HG03064 (cell line): ENCODE data around the gene PLEKHM3.
"Not testable (repeated sequence)": the region's sequence is repeated elsewhere in the genome, so short reads cannot be mapped to it uniquely, and the experiment has no call there.

ENCODE experiments used
- ATAC-seq: cut with Tn5 transposase; IDR thresholded peaks from one replicate; pipeline ENCODE4 v1.9.1; 2021; ENCODE audit warnings: low read depth; ENCODE audit not compliant: unreplicated experiment

Gene PLEKHM3

GRCh38 chr2:207811658-207812057 is 213.7 kb downstream of the PLEKHM3 start:
- ATAC-seq: not testable (repeated sequence)

- no peak for ATAC-seq
Observed at GRCh38 chr2:207810200-207810788, 215.0 kb downstream of the PLEKHM3 start.

DNA sequence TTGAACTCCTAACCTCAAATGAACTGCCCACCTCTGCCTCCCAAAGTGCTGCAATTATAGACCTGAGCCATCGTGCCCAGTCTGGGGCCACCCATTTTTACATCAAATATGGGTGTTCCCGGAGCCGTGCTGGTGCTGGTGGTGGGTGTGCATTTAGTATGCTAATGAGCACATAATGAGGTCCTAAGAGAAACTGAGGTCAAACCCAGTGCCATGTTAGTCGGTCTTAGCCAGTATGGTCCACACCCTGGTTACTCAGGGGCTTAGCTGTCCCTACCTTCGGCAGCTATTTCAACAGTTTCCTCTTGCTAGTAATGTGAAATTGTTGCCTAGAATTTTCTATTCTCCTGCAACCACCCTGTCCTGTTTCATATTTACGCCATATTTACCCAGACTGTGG is 217.2 kb downstream of the PLEKHM3 start:
- ATAC-seq: no peak

- no peak for ATAC-seq
Observed at GRCh38 chr2:207807516-207807915, 217.8 kb downstream of the PLEKHM3 start.

DNA sequence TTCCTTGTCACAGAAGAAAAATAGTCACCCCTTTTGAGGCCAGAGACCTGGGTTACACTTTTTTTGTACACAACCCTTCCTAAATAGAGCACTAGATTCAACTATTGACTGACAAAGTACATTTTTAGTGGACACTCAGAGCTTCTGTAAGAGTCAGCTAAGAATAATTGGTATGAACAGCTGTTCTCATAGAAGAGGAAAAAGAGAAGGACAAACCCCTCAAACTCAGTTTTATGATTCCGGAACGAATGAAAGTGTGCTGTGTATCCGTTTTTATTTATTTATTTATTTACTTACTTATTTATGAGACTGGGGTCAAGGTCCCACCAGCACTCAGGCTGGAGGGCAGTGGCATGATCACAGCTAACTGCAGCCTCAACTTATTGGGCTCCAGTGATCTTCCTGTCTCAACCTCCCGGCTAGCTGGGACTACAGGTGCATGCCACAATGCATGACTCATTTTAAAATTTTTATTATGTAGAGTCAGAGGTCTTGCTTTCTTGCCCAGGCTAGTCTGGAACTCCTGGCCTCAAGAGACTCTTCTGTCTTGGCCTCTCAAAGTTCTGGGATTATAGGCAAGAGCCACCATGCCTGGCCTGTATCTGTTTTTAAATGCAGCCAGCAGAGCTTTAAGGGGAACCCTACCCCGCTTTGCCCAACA is 219.6 kb downstream of the PLEKHM3 start:
- ATAC-seq: no peak

GRCh38 chr2:207802650-207803049 is 222.7 kb downstream of the PLEKHM3 start:
- ATAC-seq: no peak

DNA sequence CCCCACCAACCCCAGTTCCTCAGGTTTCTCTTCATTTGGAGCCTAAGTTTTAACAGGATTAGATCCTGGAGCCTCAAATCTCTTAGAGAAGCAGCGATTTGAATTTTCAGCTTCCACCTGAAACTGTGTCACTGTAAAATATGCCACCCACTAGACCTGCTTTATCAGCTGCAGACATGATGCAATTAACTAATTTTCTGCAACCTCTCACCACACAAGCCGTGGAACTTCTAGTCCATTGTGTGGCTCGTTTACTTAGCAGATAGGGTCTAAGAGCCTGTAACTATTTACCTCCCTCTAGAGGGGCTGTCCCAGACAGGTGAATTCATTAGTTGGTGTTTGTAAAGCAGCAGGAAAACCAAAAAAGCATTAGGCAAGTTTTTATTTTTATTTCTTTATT is 224.1 kb downstream of the PLEKHM3 start:
- ATAC-seq: no peak

DNA sequence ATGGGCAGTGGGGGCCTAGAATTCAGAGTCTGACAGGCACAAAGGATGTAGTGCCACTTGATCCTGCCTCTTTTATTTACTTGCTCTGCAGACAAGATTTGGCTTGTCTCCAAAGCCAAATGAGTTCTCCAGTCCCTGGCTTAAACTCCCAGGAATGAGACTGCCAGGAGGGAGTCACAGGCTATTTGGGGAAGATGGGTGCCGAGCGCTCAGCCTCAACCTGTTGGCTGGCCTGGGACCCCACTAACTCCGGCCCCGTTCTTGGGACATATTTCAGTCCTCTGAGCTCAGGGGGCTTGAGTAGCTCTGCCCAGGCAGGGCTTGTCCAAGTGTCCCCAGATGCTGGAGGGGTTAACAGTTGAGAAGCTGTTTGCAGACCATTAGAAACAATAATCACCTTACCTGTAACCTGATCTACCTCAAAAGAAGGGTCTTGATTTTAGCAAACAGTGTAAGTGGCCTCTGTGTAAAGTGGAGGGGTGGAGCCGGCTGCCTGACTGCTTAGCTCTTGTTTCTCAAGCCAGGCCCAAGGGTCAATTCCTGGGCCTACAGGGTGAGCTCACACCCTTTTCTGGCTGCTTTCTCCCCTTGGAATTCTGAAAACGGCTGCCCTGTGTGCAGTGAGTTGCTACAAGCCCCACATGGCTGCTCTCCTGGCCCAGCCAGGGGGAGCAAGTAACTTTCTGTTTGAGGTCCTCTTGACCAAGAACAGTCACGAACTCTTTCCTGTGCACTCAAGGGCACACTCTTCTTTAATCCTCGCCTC is 228.6 kb downstream of the PLEKHM3 start:
- no peak for ATAC-seq

DNA sequence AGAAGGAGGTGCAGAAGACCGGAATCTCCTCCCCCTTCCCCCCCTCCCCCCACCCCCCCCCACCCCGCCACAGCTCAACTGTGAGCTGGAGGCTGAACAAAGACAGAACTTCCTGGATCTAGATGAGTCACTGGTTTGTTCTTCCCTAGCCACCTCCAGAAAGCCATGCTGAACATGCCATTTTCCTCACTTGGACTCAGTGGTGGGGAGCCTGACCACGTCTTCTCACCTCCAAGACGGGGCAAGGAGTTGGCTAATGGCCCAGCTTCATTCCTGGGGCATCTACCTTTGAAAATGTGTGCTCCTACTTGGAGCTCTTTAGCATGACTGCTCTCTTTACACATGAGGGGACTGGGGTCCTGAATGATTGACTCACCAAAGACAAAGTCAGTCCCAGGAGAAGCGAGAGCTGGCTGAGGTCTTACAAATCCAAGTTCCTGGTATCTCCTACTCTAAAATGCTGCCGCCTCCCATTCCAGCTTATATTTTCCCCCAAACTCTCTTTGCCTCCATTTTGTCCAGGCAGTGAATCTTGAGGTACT is 233.0 kb downstream of the PLEKHM3 start:
- no peak for ATAC-seq

- ATAC-seq: no peak
Observed at GRCh38 chr2:207791579-207792243, 233.6 kb downstream of the PLEKHM3 start.

DNA sequence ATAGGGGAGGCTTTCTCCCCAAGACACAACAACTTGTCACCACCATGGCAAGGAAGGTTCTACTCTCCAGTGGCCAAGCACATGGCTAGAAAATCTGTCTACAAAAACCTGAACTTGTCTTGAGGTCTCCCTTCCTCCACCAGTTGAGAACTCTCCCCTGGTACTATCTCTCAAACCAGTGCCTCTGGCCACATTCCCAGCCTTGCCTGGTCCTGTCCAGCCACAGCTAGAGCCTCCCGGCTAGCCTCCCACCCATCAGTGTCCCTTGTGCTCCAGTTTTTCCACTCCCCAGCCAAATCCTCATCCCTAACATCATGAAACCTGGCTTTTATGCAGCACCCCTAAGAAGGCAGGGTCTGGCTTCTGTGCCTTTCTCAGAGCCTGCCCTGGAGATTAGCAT is 234.4 kb downstream of the PLEKHM3 start:
- no peak for ATAC-seq

- no peak for ATAC-seq
Observed at GRCh38 chr2:207787800-207788199, 237.5 kb downstream of the PLEKHM3 start.

GRCh38 chr2:207787017-207787416 is 238.3 kb downstream of the PLEKHM3 start:
- ATAC-seq: no peak

DNA sequence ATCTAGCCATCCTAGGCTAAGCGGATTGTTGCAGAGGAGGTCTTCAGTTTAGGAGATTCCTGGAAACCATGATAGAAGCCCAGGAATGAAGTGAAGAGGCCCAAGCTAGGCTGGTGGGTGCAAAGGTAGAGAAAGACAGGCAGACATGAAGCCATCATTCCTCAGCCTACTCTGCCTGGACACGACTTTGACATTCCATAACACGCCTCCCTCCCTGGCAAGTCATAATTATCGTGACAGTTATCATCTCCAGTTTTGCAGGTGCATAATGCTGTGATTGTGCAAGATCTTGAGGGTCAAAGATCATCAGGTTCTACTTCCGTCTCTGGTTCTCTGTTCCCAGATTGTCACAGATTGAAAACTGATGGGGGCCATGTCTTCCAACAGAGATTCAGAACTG is 240.4 kb downstream of the PLEKHM3 start:
- ATAC-seq: no peak

- no peak for ATAC-seq
Observed at GRCh38 chr2:207783514-207783913, 241.8 kb downstream of the PLEKHM3 start.

DNA sequence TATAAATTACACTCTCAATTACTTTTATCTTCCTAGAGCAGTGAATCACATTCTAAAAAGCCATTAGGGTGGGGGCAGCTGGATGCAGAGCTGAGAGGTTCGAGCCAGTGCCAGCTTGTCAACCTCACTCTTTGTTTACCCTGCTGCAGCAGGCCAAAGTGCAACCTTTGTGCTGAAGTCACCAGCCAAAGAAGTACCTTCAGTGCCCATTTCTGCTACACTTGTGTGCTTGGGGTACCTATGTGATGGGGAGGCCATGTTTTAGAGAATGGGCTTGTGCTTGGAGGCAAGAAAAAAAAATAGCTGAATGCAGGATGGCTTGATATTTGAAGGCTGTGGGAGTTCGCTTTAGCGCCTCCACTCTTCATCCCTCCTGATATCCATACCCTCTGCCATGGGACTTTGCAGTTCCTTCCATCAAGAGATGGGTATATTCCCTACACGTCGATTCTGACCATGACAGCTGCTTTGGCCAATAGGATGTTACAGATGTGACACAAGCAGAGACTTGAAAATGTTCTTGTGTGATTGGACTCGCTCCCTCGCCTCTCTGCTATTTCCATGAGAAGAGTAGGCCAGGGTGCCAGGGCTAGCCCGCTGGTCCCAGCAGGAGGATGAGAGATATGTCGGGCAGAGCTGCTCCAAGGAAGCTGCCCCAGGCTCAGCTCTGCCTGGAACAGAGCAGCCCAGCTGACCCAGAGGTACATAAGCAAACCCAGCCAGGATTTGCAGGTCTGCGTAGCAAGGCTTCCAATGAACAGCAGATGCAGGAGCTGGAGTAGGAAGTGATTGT is 242.9 kb downstream of the PLEKHM3 start:
- no peak for ATAC-seq

DNA sequence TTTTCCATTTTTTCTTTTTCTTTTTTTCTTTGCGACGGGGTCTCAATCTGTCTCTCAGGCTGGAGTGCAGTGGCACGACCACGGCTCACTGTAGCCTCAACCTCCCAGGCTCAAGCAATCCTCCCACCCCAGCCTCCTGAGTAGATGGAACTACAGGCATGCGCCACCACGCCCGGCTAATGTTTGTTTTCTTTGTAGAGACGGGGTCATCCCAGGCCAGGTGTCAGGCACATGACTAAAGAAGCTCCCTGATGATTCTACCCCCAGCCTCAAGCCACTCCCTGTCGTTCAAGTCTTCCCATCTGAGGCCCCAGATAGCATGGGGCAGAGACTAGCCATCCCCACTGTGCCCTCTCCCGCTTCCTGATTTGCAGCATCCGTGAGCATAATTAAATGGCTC is 245.8 kb downstream of the PLEKHM3 start:
- ATAC-seq: no peak

DNA sequence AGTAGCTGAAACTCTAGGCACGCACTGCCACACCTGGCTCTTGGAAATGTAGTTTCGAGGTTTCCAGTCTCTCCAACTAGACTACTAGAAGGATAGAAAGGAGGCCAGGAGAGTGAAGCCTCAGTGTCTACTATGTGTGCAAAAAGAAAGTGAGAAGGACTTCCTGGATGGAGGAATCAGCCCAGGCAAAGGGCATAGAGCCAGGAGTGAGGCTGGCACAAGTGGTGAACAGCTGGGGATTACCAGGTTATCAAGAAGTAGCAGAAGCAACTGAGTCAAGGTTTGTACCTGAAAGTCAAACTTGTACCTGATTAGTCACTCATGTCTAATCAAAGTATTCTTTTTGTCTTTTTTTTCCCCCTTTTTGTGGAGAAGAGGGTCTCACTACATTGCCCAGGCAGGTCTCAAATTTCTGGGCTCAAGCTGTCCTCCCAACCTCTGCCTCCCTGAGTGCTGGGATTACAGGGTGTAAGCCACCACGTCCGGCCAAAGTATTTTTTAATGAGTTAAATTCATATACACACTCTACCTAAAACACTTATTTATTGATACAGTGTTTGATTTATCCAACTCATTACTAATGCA is 246.9 kb downstream of the PLEKHM3 start:
- no peak for ATAC-seq

- no peak for ATAC-seq
Observed at GRCh38 chr2:207777124-207777523, 248.2 kb downstream of the PLEKHM3 start.

DNA sequence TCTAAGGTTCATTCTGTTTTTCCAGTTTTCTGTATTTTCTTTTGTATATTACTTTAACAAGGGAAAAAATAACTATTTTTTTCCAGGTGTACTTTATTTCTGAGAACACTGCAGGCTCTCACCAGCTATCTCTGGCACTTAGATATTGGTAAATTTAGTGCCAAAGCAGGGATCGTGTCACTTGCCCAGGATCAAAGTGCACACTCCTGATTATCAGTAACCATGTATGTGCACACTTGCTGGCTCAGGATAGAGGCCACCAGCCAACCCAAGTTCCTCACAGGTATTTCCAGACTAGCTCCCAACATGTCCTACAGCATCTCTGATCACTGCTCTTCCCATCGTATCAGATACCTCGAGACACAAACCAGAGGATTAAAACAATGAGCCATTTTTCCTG is 249.9 kb downstream of the PLEKHM3 start:
- no peak for ATAC-seq
